HCT116 (cell line): Measurements from ENCODE around the gene LDAF1. TPM values are rescaled to one million over a fixed set of nuclear protein-coding genes. Genes with fewer than 3 reads are reported as not detected.

Source experiments
- ATAC-seq: fragments of 200-7000 bp; cut with Tn5 transposase; 2 replicates; pipeline ENCODE4 v1.9.1; 2020; ENCODE audit warnings: mild to moderate bottlenecking, moderate library complexity
- BruUV-seq: library from RNA; stranded (reverse); fragments of 400-500 nt; replicated peaks from 2 replicates; lab custom pipeline; 2021; lab: Mats Ljungman, UMichigan
- CTCF ChIA-PET: fragments of 300-600 bp; sonication (Branson Sonifier 250); formaldehyde crosslinking; loops from one replicate; lab custom pipeline; 2021; ENCODE audit warnings: antibody characterized with exemption; lab: Charles Lee
- POLR2A ChIA-PET: fragments of 300-600, 350-600 bp; sonication (Branson Sonifier 250); formaldehyde crosslinking; loops from one replicate; lab custom pipeline; 2021; ENCODE audit warnings: antibody characterized with exemption; lab: Charles Lee
- RAD21 ChIA-PET, 2 experiments: fragments of 300-600 bp; sonication (Branson Sonifier 250); formaldehyde crosslinking; loops; one replicate each; lab custom pipeline; 2023; ENCODE audit warnings: low total read pairs in 2 of 2; ENCODE audit not compliant: uncharacterized antibody in 2 of 2, unreplicated experiment in 2 of 2, low non-redundant PET in 1 of 2; lab: Charles Lee
- DNase-seq: peaks from one replicate; pipeline ENCODE4 v3.0.0-alpha.2; 2010; ENCODE audit warnings: low read depth, low spot score
- H2AFZ ChIP-seq: fragments of 200-600 bp; shearing (Covaris generic), sonication (generic); 2 replicates; pipeline ENCODE4 v1.6.1; 2017; ENCODE audit warnings: low read depth, mixed run types, mixed read lengths, antibody characterized with exemption, low read length; ENCODE audit not compliant: poor library complexity, severe bottlenecking
- H3K27ac ChIP-seq: 2 replicates; pipeline ENCODE4 v1.5.1; 2012; ENCODE audit warnings: low read depth, low read length
- H3K27me3 ChIP-seq: fragments of 200-600 bp; sonication (generic); 2 replicates; pipeline ENCODE4 v1.6.1; 2016; ENCODE audit warnings: mixed run types, low read length, mixed read lengths; ENCODE audit not compliant: insufficient read depth
- H3K36me3 ChIP-seq, 2 experiments: fragments of 200-500 bp in 1 of 2; fragments of 200-600 bp in 1 of 2; sonication (Bioruptor generic) in 1 of 2; sonication (generic) in 1 of 2; 2 replicates each; pipeline versions ENCODE4 v1.5.1 to v1.6.1; 2014 to 2016; ENCODE audit warnings: low read length in 2 of 2, inconsistent platforms in 1 of 2, mixed read lengths in 1 of 2, mixed run types in 1 of 2; ENCODE audit not compliant: insufficient read depth in 2 of 2, control insufficient read depth in 1 of 2
- H3K4me1 ChIP-seq, 2 experiments: fragments of 200-600 bp in 1 of 2; sonication (generic) in 1 of 2; 2 replicates each; pipeline versions ENCODE4 v1.5.1 to v1.6.1; 2012 to 2017; ENCODE audit warnings: low read length in 2 of 2, inconsistent platforms in 1 of 2, mild to moderate bottlenecking in 1 of 2, mixed read lengths in 1 of 2, mixed run types in 1 of 2, moderate library complexity in 1 of 2; ENCODE audit not compliant: insufficient read depth in 2 of 2, control insufficient read depth in 1 of 2
- H3K4me2 ChIP-seq: fragments of 200-600 bp; sonication (generic); 2 replicates; pipeline ENCODE4 v1.6.1; 2017; ENCODE audit warnings: mixed run types, low read length, mixed read lengths
- H3K4me3 ChIP-seq, 2 experiments: fragments of 200-600 bp in 1 of 2; sonication (generic) in 1 of 2; replicated peaks in 1 of 2; 2 replicates each; pipeline ENCODE4 v1.5.1; 2011 to 2016; ENCODE audit warnings: low read length in 2 of 2, control low read depth in 1 of 2, low read depth in 1 of 2, mild to moderate bottlenecking in 1 of 2, mixed read lengths in 1 of 2, mixed run types in 1 of 2
- H3K79me2 ChIP-seq: fragments of 200-600 bp; sonication (generic); 2 replicates; pipeline ENCODE4 v1.6.1; 2017; ENCODE audit warnings: mild to moderate bottlenecking, mixed run types, low read length, moderate library complexity, mixed read lengths; ENCODE audit not compliant: insufficient read depth
- H3K9ac ChIP-seq: fragments of 200-600 bp; sonication (generic); 2 replicates; pipeline ENCODE4 v1.6.1; 2016; ENCODE audit warnings: low read length, mixed read lengths
- H3K9me2 ChIP-seq: fragments of 200-600 bp; sonication (generic), shearing (Covaris generic); 2 replicates; pipeline ENCODE4 v1.6.1; 2017; ENCODE audit warnings: mixed run types, mild to moderate bottlenecking, moderate library complexity; ENCODE audit not compliant: insufficient read depth
- H3K9me3 ChIP-seq, 2 experiments: fragments of 200-500 bp in 1 of 2; fragments of 200-600 bp in 1 of 2; sonication (Bioruptor generic) in 1 of 2; sonication (generic) in 1 of 2; 2 replicates each; pipeline ENCODE4 v1.6.1; 2014 to 2017; ENCODE audit warnings: low read length in 2 of 2, mixed read lengths in 2 of 2, inconsistent platforms in 1 of 2, low read depth in 1 of 2, mild to moderate bottlenecking in 1 of 2, mixed run types in 1 of 2, moderate library complexity in 1 of 2; ENCODE audit not compliant: control insufficient read depth in 1 of 2, insufficient read depth in 1 of 2
- H4K20me1 ChIP-seq: fragments of 200-600 bp; sonication (generic), shearing (Covaris generic); 2 replicates; pipeline ENCODE4 v1.6.1; 2017; ENCODE audit warnings: mixed run types, mild to moderate bottlenecking, moderate library complexity; ENCODE audit not compliant: insufficient read depth
- CBX3 ChIP-seq: IDR thresholded peaks from 2 replicates; pipeline ENCODE4 v1.6.1; 2012; ENCODE audit warnings: low read depth
- CEBPB ChIP-seq: IDR thresholded peaks from 2 replicates; pipeline ENCODE4 v1.6.1; 2012; ENCODE audit warnings: low read depth
- CTCF ChIP-seq, 3 experiments: fragments of 200-600 bp in 1 of 3; sonication (generic) in 1 of 3; IDR thresholded peaks in 2 of 3; conservative IDR thresholded peaks in 1 of 3; 2 replicates each; pipeline ENCODE4 v1.5.1; 2012 to 2017; ENCODE audit warnings: low read depth in 2 of 3, low read length in 2 of 3, antibody characterized with exemption in 1 of 3, borderline replicate concordance in 1 of 3, control low read depth in 1 of 3, mild to moderate bottlenecking in 1 of 3, mixed read lengths in 1 of 3, mixed run types in 1 of 3, moderate library complexity in 1 of 3; ENCODE audit not compliant: insufficient read depth in 1 of 3
- EGR1 ChIP-seq: IDR thresholded peaks from 2 replicates; pipeline ENCODE4 v1.6.1; 2012; ENCODE audit warnings: low read depth
- EZH2 ChIP-seq: fragments of 200-600 bp; sonication (generic); IDR thresholded peaks from 2 replicates; pipeline ENCODE4 v1.6.1; 2017; ENCODE audit warnings: antibody characterized with exemption, mixed run types
- EZH2phosphoT487 ChIP-seq: fragments of 200-600 bp; IDR thresholded peaks from 2 replicates; pipeline ENCODE4 v1.6.1; 2018; ENCODE audit warnings: antibody characterized with exemption, borderline replicate concordance
- FOSL1 ChIP-seq: IDR thresholded peaks from 2 replicates; pipeline ENCODE4 v1.6.1; 2012; ENCODE audit warnings: low read depth
- MAX ChIP-seq: IDR thresholded peaks from 2 replicates; pipeline ENCODE4 v1.6.1; 2012
- POLR2A ChIP-seq: IDR thresholded peaks from 2 replicates; pipeline ENCODE4 v1.7.0; 2011; ENCODE audit warnings: borderline replicate concordance; ENCODE audit not compliant: insufficient read depth, insufficient read length; ENCODE audit errors: extremely low read depth
- POLR2AphosphoS5 ChIP-seq: IDR thresholded peaks from 2 replicates; pipeline ENCODE4 v1.6.1; 2011; ENCODE audit warnings: mild to moderate bottlenecking, low read depth, low read length, moderate library complexity
- RAD21 ChIP-seq: IDR thresholded peaks from 2 replicates; pipeline ENCODE4 v1.6.1; 2012; ENCODE audit warnings: low read depth, mild to moderate bottlenecking
- REST ChIP-seq: IDR thresholded peaks from 2 replicates; pipeline ENCODE4 v1.6.1; 2012; ENCODE audit warnings: low read depth
- SP1 ChIP-seq: IDR thresholded peaks from 2 replicates; pipeline ENCODE4 v1.6.1; 2012; ENCODE audit warnings: low read depth
- SRF ChIP-seq: IDR thresholded peaks from 2 replicates; pipeline ENCODE4 v1.6.1; 2012; ENCODE audit warnings: low read depth
- ZFX ChIP-seq: fragments of 450-650 bp; IDR thresholded peaks from 2 replicates; pipeline ENCODE4 v1.6.1; 2017
- intact Hi-C: fragments of 100-400 bp; cut with micrococcal nuclease; formaldehyde crosslinking; loops from 2 replicates; pipeline ENCODE4 v1.10.0; 2022
- total RNA-seq: library from RNA; stranded (reverse); gene quantifications from one replicate; pipeline ENCODE4 v1.2.1, GENCODE V29; 2021; ENCODE audit not compliant: unreplicated experiment
- TF ChIP-seq, protein P1 (sequence below): IDR thresholded peaks from 2 replicates; pipeline ENCODE4 v1.6.1; 2012

Gene LDAF1
- total RNA-seq, 1 experiment from 2014 or later: 30.0 TPM

DNA sequence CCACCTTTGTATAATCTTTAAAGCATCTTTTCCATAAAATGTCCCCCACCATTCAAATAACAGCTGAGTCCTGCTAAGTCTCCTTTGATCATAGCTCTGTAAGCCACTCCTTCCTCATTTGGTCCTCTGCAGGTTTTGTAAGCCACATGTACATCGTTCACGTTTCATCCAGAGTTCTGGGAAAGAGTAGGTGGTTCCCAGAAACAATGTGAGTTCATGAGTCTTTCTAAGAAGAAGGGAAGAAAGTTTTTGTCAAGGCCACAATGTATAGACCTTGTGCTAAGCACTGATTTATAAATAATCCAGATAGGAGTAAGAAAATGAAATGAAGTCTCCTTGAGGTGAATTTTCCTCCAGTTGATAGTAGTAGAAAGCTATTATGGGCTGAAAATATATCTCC is 66.3 kb downstream of the LDAF1 start:
- no peak for DNase-seq
- no peaks in the 10 kb centered on the region for H3K79me2 ChIP-seq
- no peaks in the 10 kb centered on the region for H3K9me3 ChIP-seq
- no peak for ATAC-seq
- no peaks in the 10 kb centered on the region for H4K20me1 ChIP-seq
- ChIA-PET POLR2A (no interaction called here), CTCF (no interaction called here), RAD21 (no interaction called here)
- no peaks in the 10 kb centered on the region for H3K36me3 ChIP-seq
- no peak overlapping the region for H3K4me3 ChIP-seq
- no peaks in the 10 kb centered on the region for H3K9me2 ChIP-seq
- H3K4me1 ChIP-seq: no peaks in the 10 kb centered on the region
- BruUV-seq: no TSS peak
- TF ChIP-seq SP1 (no peak), POLR2A (no peak), CEBPB (no peak), SRF (no peak), FOSL1 (no peak), ZFX (no peak), POLR2AphosphoS5 (no peak), CTCF (IDR thresholded peaks at IDR 0.05 in 2 of 3, conservative IDR thresholded peaks at IDR 0.05 in 1 of 3; ENCODE audit: borderline replicate concordance in 1 of 3, insufficient read depth in 1 of 3, low read depth in 2 of 3, low read length in 2 of 3) (no peak), RAD21 (no peak)
- peaks cover 8% of the 10 kb centered on the region for H3K27me3 ChIP-seq
- no peak overlapping the region for H3K27ac ChIP-seq
- H3K4me2 ChIP-seq: no peak overlapping the region
- H2AFZ ChIP-seq: no peak overlapping the region
- no peak overlapping the region for H3K9ac ChIP-seq
- intact Hi-C loops: no loop called here

GRCh38 chr16:21226749-21227148 is 68.3 kb downstream of the LDAF1 start:
- Histone ChIP-seq H3K27me3 (peaks cover 14% of the 10 kb centered on the region), H3K9ac (no peak overlapping the region), H2AFZ (no peak overlapping the region), H4K20me1 (no peaks in the 10 kb centered on the region), H3K4me3 (no peak overlapping the region), H3K36me3 (no peaks in the 10 kb centered on the region), H3K9me2 (no peaks in the 10 kb centered on the region), H3K4me2 (no peak overlapping the region), H3K79me2 (no peaks in the 10 kb centered on the region), H3K9me3 (no peaks in the 10 kb centered on the region), H3K4me1 (no peaks in the 10 kb centered on the region), H3K27ac (no peak overlapping the region)
- ChIA-PET RAD21 (no interaction called here), CTCF (no interaction called here), POLR2A (no interaction called here)
- ATAC-seq: no peak
- BruUV-seq: no TSS peak
- no peak for DNase-seq
- intact Hi-C loops: no loop called here
- TF ChIP-seq MAX (no peak), CBX3 (no peak), EZH2phosphoT487 (no peak), POLR2AphosphoS5 (no peak), EGR1 (no peak), EZH2 (no peak), REST (no peak)
- TF ChIP-seq, protein P1, sequence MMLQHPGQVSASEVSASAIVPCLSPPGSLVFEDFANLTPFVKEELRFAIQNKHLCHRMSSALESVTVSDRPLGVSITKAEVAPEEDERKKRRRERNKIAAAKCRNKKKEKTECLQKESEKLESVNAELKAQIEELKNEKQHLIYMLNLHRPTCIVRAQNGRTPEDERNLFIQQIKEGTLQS: no peak
